ENCODE measurements around the gene TRIM47. TPM values are rescaled to one million over a fixed set of nuclear protein-coding genes. Genes with fewer than 3 reads are reported as not detected.

TRIM47 gene
- total RNA-seq, 1 donor from 2014 or later, result 3.1 TPM

DNA sequence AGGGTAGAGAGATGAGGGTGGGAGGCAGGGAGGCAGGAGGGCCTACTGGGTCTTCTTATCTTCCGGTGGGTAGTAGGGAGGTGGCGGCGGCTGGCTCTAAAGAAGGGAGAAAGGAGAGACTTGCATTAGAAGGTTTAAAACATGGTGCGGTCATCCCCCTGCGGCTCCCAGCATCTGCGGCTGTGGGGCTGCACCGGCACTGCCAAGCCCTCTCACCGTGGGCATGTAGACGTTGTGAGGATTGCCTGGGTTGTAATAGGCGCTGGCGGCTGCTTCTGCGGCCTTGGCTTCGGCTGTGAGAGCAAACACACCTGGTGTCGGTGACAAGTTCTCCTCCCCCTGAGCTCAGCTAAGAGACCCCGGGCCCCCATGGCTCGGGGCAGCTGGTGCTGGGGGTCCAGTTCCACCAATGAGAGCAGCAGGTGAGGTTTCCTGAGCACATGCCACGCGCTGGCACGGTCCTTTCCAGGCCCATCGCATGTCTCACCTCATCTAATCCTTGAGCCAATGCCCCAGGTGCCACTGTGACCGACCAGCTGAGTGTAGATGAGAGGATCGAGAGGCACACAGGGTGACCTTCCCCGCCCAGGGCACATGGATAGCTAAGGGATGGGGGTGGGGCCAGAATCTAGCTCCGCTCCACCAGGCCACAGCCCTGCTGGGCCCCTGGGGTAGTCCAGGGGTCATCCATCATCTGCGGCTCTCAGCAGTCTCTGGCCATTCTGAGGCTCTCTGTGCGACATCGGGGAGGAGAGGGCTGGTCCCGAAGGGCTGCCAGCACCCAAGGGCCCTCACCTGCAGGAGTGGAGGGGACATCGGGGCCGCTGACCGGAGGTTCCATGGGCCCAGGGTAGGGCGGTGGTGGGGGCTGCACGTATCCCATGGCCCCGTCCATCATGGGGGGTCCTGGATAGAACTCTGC, 31.4 kb downstream of the TRIM47 start:
- DNase-seq (no peak), ATAC-seq (ENCODE audit: low read depth) (no peak)
- Mint-ChIP-seq H3K27me3 (no peaks in the 10 kb centered on the region), H3K27ac (no peak overlapping the region), H3K4me3 (no peak overlapping the region), H3K36me3 (ENCODE audit: low read depth) (peaks cover 65% of the 10 kb centered on the region), H3K4me1 (peaks cover 31% of the 10 kb centered on the region), H3K9me3 (no peaks in the 10 kb centered on the region)
- intact Hi-C loops (cut with micrococcal nuclease), result loop anchor here (5.0 kb wide), 1 partner anchor 180 kb away; the partner anchor contains the start of genes RECQL5 and SAP30BP
- ChIA-PET POLR2A (interaction anchor here (0.5 to 5.2 kb wide), 7 partner anchors 8 to 69 kb away, joined by 3 to 101 read pairs (median 4); partner anchors contain the start of gene WBP2), CTCF (interaction anchor here (0.8 to 2.6 kb wide), 6 partner anchors 8 to 158 kb away, joined by 3 to 11 read pairs (median 4); partner anchors contain the start of gene WBP2)
- TF ChIP-seq, protein P1, sequence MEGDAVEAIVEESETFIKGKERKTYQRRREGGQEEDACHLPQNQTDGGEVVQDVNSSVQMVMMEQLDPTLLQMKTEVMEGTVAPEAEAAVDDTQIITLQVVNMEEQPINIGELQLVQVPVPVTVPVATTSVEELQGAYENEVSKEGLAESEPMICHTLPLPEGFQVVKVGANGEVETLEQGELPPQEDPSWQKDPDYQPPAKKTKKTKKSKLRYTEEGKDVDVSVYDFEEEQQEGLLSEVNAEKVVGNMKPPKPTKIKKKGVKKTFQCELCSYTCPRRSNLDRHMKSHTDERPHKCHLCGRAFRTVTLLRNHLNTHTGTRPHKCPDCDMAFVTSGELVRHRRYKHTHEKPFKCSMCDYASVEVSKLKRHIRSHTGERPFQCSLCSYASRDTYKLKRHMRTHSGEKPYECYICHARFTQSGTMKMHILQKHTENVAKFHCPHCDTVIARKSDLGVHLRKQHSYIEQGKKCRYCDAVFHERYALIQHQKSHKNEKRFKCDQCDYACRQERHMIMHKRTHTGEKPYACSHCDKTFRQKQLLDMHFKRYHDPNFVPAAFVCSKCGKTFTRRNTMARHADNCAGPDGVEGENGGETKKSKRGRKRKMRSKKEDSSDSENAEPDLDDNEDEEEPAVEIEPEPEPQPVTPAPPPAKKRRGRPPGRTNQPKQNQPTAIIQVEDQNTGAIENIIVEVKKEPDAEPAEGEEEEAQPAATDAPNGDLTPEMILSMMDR (IDR thresholded peaks at IDR 0.05), result no peak

DNA sequence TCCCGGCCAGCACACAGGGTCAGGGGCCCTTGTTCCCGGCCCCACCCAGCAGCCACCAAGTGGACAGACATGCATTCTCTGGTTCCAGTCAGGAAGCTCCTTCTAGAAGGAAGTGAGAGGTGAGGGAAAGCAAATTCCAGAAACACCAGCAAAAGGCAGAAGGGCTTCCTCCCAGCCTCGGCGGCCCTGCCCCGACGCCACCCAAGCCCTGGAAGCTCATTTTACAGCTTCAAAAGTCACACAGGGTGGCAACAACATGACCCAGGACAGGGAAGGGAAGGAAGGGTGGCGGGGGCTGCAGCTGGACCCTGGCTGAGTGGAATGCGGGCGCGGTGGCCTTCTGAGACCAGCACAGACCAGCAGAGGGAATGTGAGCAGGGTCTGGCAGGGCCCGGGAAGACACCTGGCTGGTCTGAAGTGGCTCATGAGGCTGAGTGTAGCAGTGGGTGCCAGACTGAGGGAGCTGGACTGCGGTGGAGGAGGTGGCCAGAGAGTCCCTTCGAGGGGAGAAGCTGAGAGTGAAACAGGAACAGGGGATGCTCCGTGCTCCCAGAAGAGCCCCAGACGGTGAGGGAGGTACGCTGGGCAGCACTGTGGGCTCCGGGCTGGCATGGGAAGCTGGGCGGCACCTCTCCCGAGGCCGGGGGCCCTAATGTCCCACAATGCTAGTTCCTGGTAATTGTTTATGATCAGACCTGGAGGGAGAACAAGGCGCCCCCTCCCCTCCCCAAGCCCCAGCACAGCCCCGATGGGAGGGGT, 32.3 kb downstream of the TRIM47 start:
- no peak for DNase-seq
- Mint-ChIP-seq H3K36me3 (ENCODE audit: low read depth) (peaks cover 59% of the 10 kb centered on the region), H3K27ac (peak overlapping the region; percentile 75), H3K4me1 (peaks cover 29% of the 10 kb centered on the region), H3K27me3 (no peaks in the 10 kb centered on the region), H3K4me3 (peak overlapping the region; percentile 7), H3K9me3 (no peaks in the 10 kb centered on the region)
- no peak for ATAC-seq (ENCODE audit: low read depth)
- TF ChIP-seq, protein P1 (IDR thresholded peaks at IDR 0.05), result no peak
- POLR2A ChIA-PET, result interaction anchor here (0.5 to 5.2 kb wide), 14 partner anchors 9 to 417 kb away, joined by 3 to 101 read pairs (median 8); partner anchors contain the start of genes GALK1, TRIM47, TRIM65 and UNK
- intact Hi-C loops (cut with micrococcal nuclease), result loop anchor here (1.0 to 5.0 kb wide), 5 partner anchors 9 to 179 kb away; partner anchors contain the start of genes RECQL5, SAP30BP, TRIM65 and WBP2
- CTCF ChIA-PET, result interaction anchor here (0.6 to 2.8 kb wide), 14 partner anchors 9 to 159 kb away, joined by 3 to 17 read pairs (median 5); partner anchors contain the start of genes GALK1, TRIM47, UNK and WBP2

DNA sequence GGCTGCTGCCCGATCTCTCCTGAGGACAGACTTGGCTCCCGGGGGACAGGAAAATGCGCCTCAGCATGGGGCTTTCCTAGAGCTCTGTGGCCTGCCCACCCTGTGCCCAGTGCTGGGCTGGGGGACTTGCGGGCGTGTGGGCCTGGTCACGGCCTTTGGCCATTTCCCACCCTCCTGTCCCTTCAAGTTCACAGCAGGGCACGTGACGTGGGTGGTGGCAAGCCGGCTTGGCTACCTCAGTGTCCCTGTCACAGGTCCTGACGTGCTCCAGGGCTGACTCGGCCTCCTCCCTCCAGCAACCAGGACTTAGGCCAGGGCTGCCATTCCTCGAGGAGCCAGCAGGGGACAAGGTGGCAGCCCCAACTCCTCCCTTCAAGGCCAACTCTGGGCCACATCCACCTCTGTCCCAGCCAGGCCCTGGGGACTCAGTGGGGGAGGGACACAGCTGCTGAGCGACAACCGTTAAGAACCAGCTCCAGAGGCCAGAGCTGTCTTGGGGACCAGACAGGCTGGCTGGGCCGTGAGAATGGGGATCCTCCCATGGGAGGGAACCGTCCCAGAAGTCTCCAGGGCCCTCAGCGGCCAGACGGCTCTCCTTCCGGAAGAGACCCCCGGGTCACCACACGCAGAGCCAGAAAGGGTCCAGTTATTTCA, 33.2 kb downstream of the TRIM47 start:
- Mint-ChIP-seq H3K27ac (peak overlapping the region; percentile 75), H3K4me3 (peak overlapping the region; percentile 66), H3K9me3 (no peaks in the 10 kb centered on the region), H3K4me1 (peaks cover 29% of the 10 kb centered on the region), H3K27me3 (no peaks in the 10 kb centered on the region), H3K36me3 (ENCODE audit: low read depth) (peaks cover 57% of the 10 kb centered on the region)
- ATAC-seq (ENCODE audit: low read depth) (peak; percentile 90), DNase-seq (peak; percentile 71)
- POLR2A ChIA-PET, result interaction anchor here (0.6 to 5.2 kb wide), 14 partner anchors 10 to 416 kb away, joined by 3 to 101 read pairs (median 10); partner anchors contain the start of genes GALK1, TRIM47, TRIM65 and UNK
- TF ChIP-seq, protein P1 (IDR thresholded peaks at IDR 0.05), result no peak
- CTCF ChIA-PET, result interaction anchor here (0.6 to 2.8 kb wide), 14 partner anchors 9 to 91 kb away, joined by 3 to 17 read pairs (median 4); partner anchors contain the start of genes GALK1, TRIM47, UNK and WBP2
- intact Hi-C loops (cut with micrococcal nuclease), result loop anchor here (1.0 to 5.0 kb wide), 5 partner anchors 10 to 178 kb away; partner anchors contain the start of genes RECQL5, SAP30BP, TRIM65 and WBP2

DNA sequence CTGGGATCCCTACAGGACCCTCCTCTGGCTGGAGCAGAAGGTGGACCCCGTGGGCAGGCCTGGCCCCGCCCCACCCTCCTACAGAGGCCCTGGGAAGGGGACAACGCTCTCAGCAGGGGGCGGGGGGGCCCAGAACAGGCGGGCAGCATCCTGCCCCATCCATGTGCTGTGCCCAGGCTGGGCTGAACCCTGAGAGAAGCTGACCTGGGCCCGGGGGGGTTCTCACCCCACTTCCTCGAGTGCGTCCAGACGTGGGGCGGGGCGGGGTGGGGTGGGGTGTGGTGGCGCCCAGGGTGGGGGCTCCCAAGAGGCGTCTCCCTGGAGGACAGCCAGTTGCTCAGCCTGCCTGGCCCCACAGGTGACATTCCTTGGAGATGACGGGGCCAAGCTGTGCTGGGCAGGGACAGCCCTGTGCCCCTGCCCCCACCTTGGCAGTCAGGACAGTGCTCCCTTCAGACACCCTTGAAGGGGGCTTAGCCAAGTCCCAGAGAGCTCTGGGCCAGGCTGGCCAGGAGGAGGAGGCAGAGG, 33.8 kb downstream of the TRIM47 start:
- DNase-seq, result no peak
- POLR2A ChIA-PET, result interaction anchor here (0.6 to 5.2 kb wide), 19 partner anchors 10 to 649 kb away, joined by 3 to 101 read pairs (median 7); partner anchors contain the start of genes GALK1, TRIM47, TRIM65 and UNK
- peak overlapping the region; percentile 91 for H3K27ac Mint-ChIP-seq

More for the DNA sequence above, 33.8 kb downstream of the TRIM47 start:
- peak; percentile 4 for ATAC-seq (ENCODE audit: low read depth)
- peaks cover 29% of the 10 kb centered on the region for H3K4me1 Mint-ChIP-seq
- TF ChIP-seq, protein P1 (IDR thresholded peaks at IDR 0.05), result no peak
- peaks cover 56% of the 10 kb centered on the region for H3K36me3 Mint-ChIP-seq (ENCODE audit: low read depth)
- intact Hi-C loops (cut with micrococcal nuclease), result loop anchor here (1.0 to 5.0 kb wide), 6 partner anchors 11 to 177 kb away; partner anchors contain the start of genes RECQL5, SAP30BP, TRIM47 and TRIM65
- CTCF ChIA-PET, result interaction anchor here (1.0 to 2.8 kb wide), 11 partner anchors 9 to 91 kb away, joined by 3 to 17 read pairs (median 7); partner anchors contain the start of genes GALK1, TRIM47, UNK and WBP2
- H3K4me3 Mint-ChIP-seq, result peak overlapping the region; percentile 91
- no peaks in the 10 kb centered on the region for H3K9me3 Mint-ChIP-seq
- no peaks in the 10 kb centered on the region for H3K27me3 Mint-ChIP-seq
